WTC11 (cell line): ENCODE measurements around the gene OMA1. TPM values are rescaled to one million over a fixed set of nuclear protein-coding genes. Genes with fewer than 3 reads are reported as not detected.

Source experiments
- ATAC-seq: fragments of 200-7000 bp; cut with Tn5 transposase; 2 replicates; pipeline ENCODE4 v1.10.0; 2021; ENCODE audit warnings: mild to moderate bottlenecking, moderate library complexity
- CTCF ChIA-PET: fragments of 300-600 bp; sonication (Branson Sonifier 250); formaldehyde crosslinking; loops from one replicate; lab custom pipeline; 2021; ENCODE audit warnings: antibody characterized with exemption; lab: Charles Lee
- POLR2A ChIA-PET: fragments of 350-600 bp; sonication (Branson Sonifier 250); formaldehyde crosslinking; loops from one replicate; lab custom pipeline; 2021; ENCODE audit warnings: antibody characterized with exemption; lab: Charles Lee
- DNase-seq: peaks from one replicate; pipeline ENCODE4 v3.0.0; 2021; ENCODE audit warnings: low spot score
- H3K27ac Mint-ChIP-seq: 2 replicates; pipeline ENCODE4 v1.8.0; 2021; ENCODE audit warnings: mixed read lengths
- H3K27me3 Mint-ChIP-seq: 2 replicates; pipeline ENCODE4 v1.8.0; 2021; ENCODE audit warnings: low read depth, mild to moderate bottlenecking, moderate library complexity, mixed read lengths
- H3K36me3 Mint-ChIP-seq: 2 replicates; pipeline ENCODE4 v1.8.0; 2021; ENCODE audit warnings: mixed read lengths
- H3K4me1 Mint-ChIP-seq: 2 replicates; pipeline ENCODE4 v1.8.0; 2022; ENCODE audit warnings: mixed read lengths
- H3K4me3 Mint-ChIP-seq: 2 replicates; pipeline ENCODE4 v1.8.0; 2021; ENCODE audit warnings: mild to moderate bottlenecking, moderate library complexity, mixed read lengths
- H3K9me3 Mint-ChIP-seq: 2 replicates; pipeline ENCODE4 v1.8.0; 2021; ENCODE audit warnings: mixed read lengths
- CBFB ChIP-seq: sonication (generic); formaldehyde crosslinking; IDR thresholded peaks from 2 replicates; pipeline ENCODE4 v1.8.1; 2022; ENCODE audit warnings: mild to moderate bottlenecking, low read depth, missing genetic modification reagents
- ERG ChIP-seq: fragments of 250-450 bp; sonication (Bioruptor Pico); IDR thresholded peaks from 2 replicates; pipeline ENCODE4 v1.8.0; 2021; ENCODE audit warnings: mild to moderate bottlenecking
- FOXJ3 ChIP-seq: sonication (generic); formaldehyde crosslinking; IDR thresholded peaks from 2 replicates; pipeline ENCODE4 v1.9.0; 2021; ENCODE audit warnings: missing genetic modification reagents, mild to moderate bottlenecking, borderline replicate concordance
- FOXK1 ChIP-seq: sonication (generic); formaldehyde crosslinking; IDR thresholded peaks from 2 replicates; pipeline ENCODE4 v1.8.0; 2022; ENCODE audit warnings: mild to moderate bottlenecking, moderate library complexity, missing genetic modification reagents
- FOXP1 ChIP-seq: sonication (generic); formaldehyde crosslinking; IDR thresholded peaks from 2 replicates; pipeline ENCODE4 v1.8.0; 2022; ENCODE audit warnings: missing genetic modification reagents, mild to moderate bottlenecking, moderate library complexity, borderline replicate concordance
- GRHL2 ChIP-seq: fragments of 250-450 bp; sonication (Bioruptor Pico); IDR thresholded peaks from 2 replicates; pipeline ENCODE4 v1.8.0; 2022; ENCODE audit warnings: mild to moderate bottlenecking, moderate library complexity; ENCODE audit not compliant: insufficient replicate concordance, severe bottlenecking
- HMGA2 ChIP-seq: fragments of 250-450 bp; sonication (Bioruptor Pico); IDR thresholded peaks from 2 replicates; pipeline ENCODE4 v1.4.0; 2021; ENCODE audit warnings: mild to moderate bottlenecking, moderate library complexity
- IRF1 ChIP-seq: sonication (generic); formaldehyde crosslinking; IDR thresholded peaks from 2 replicates; pipeline ENCODE4 v1.8.0; 2023; ENCODE audit warnings: missing genetic modification reagents
- IRF2 ChIP-seq: sonication (generic); formaldehyde crosslinking; IDR thresholded peaks from 2 replicates; pipeline ENCODE4 v1.8.0; 2022; ENCODE audit warnings: low read depth, missing genetic modification reagents, borderline replicate concordance
- NFE2L1 ChIP-seq: sonication (generic); formaldehyde crosslinking; IDR thresholded peaks from 2 replicates; pipeline ENCODE4 v1.8.1; 2023; ENCODE audit warnings: missing genetic modification reagents
- NR2C2 ChIP-seq: sonication (generic); formaldehyde crosslinking; IDR thresholded peaks from 2 replicates; pipeline ENCODE4 v1.8.0; 2022; ENCODE audit warnings: mild to moderate bottlenecking, missing genetic modification reagents
- NR3C1 ChIP-seq: sonication (generic); formaldehyde crosslinking; conservative IDR thresholded peaks from 2 replicates; pipeline ENCODE4 v1.8.1; 2023; ENCODE audit warnings: low read depth, mild to moderate bottlenecking, missing genetic modification reagents
- SMAD4 ChIP-seq: sonication (generic); formaldehyde crosslinking; IDR thresholded peaks from 2 replicates; pipeline ENCODE4 v1.8.0; 2022; ENCODE audit warnings: mild to moderate bottlenecking, missing genetic modification reagents
- SOX15 ChIP-seq: fragments of 250-450 bp; sonication (Bioruptor Pico); IDR thresholded peaks from 2 replicates; pipeline ENCODE4 v1.9.0; 2021; ENCODE audit warnings: mild to moderate bottlenecking
- SP1 ChIP-seq: sonication (generic); formaldehyde crosslinking; conservative IDR thresholded peaks from 2 replicates; pipeline ENCODE4 v1.8.1; 2022; ENCODE audit warnings: missing genetic modification reagents
- TCF7 ChIP-seq: sonication (generic); formaldehyde crosslinking; IDR thresholded peaks from 2 replicates; pipeline ENCODE4 v1.8.0; 2022; ENCODE audit warnings: mild to moderate bottlenecking, low read depth, missing genetic modification reagents, moderate library complexity
- ZBTB21 ChIP-seq: sonication (generic); formaldehyde crosslinking; IDR thresholded peaks from 2 replicates; pipeline ENCODE4 v1.8.1; 2023; ENCODE audit warnings: mild to moderate bottlenecking, missing genetic modification reagents, borderline replicate concordance
- ZNF121 ChIP-seq: sonication (generic); formaldehyde crosslinking; IDR thresholded peaks from 2 replicates; pipeline ENCODE4 v1.8.0; 2023; ENCODE audit warnings: missing genetic modification reagents
- ZNF219 ChIP-seq: sonication (generic); formaldehyde crosslinking; IDR thresholded peaks from 2 replicates; pipeline ENCODE4 v1.8.0; 2023; ENCODE audit warnings: missing genetic modification reagents, mild to moderate bottlenecking, borderline replicate concordance
- ZNF232 ChIP-seq: sonication (generic); formaldehyde crosslinking; IDR thresholded peaks from 2 replicates; pipeline ENCODE4 v1.8.0; 2022; ENCODE audit warnings: mild to moderate bottlenecking, missing genetic modification reagents
- ZNF416 ChIP-seq: fragments of 250-450 bp; sonication (Bioruptor Pico); IDR thresholded peaks from 2 replicates; pipeline ENCODE4 v1.9.0; 2021; ENCODE audit warnings: mild to moderate bottlenecking, inconsistent platforms
- ZNF671 ChIP-seq: fragments of 250-450 bp; sonication (Bioruptor Pico); IDR thresholded peaks from 2 replicates; pipeline ENCODE4 v1.8.0; 2021; ENCODE audit warnings: mild to moderate bottlenecking
- total RNA-seq: library from RNA; stranded (reverse); gene quantifications from 3 replicates; pipeline ENCODE4 v1.2.3, GENCODE V29; 2021
- TF ChIP-seq, protein P1 (sequence below): fragments of 250-450 bp; sonication (Bioruptor Pico); conservative IDR thresholded peaks from 2 replicates; pipeline ENCODE4 v1.9.0; 2021; ENCODE audit warnings: mild to moderate bottlenecking
- TF ChIP-seq, protein P2 (sequence below): sonication (generic); formaldehyde crosslinking; IDR thresholded peaks from 2 replicates; pipeline ENCODE4 v1.8.0; 2022; ENCODE audit warnings: mild to moderate bottlenecking, missing genetic modification reagents

Gene OMA1
- total RNA-seq, 1 experiment from 2014 or later: 10.5 TPM

- Mint-ChIP-seq H3K4me1 (peaks cover 14% of the 10 kb centered on the region), H3K9me3 (no peaks in the 10 kb centered on the region), H3K27ac (no peak overlapping the region), H3K27me3 (no peaks in the 10 kb centered on the region), H3K36me3 (no peaks in the 10 kb centered on the region; the same call in 1 of the 2 replicates), H3K4me3 (no peak overlapping the region)
- no peak for ATAC-seq
- no peak for DNase-seq
- ChIA-PET CTCF (no interaction called here), POLR2A (no interaction called here)
- TF ChIP-seq SMAD4 (no peak), NFE2L1 (CRISPR knock-in tag) (no peak)
These were observed 46.5 kb downstream of the OMA1 start for GRCh38 chr1:58500043-58500442.

DNA sequence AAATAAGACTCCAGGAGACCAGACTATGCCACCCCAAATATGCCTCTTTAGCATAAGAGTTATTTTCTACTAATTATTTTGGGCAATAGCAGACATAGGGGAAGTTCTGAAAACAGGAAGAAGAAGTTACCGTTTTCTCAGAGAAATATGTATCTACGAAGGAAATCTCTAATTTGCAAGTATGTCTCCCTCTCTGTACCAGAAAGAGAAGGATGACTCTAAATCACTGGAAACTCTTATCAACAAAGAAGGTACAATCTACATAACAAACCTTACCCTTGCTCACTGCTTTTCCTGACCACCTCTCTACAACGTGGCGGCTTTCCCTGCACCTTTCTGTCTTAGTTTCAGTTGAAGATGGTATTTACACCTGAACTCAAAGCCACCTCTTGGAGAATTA lies 49.0 kb downstream of the OMA1 start:
- POLR2A ChIA-PET: no interaction called here
- Mint-ChIP-seq H3K36me3 (peaks cover 3% of the 10 kb centered on the region; the same call in 1 of the 2 replicates), H3K4me1 (peaks cover 14% of the 10 kb centered on the region), H3K27ac (peak overlapping the region; percentile 63; the same call in 1 of the 2 replicates)
- peak; percentile 74 for ATAC-seq
- TF ChIP-seq FOXJ3 (CRISPR knock-in tag) (no peak), IRF2 (CRISPR knock-in tag) (no peak), ZNF121 (no peak), ERG (CRISPR knock-in tag) (no peak), ZNF671 (CRISPR knock-in tag) (no peak), ZBTB21 (CRISPR knock-in tag) (no peak), SP1 (CRISPR knock-in tag) (no peak), ZNF232 (no peak), FOXK1 (no peak), GRHL2 (CRISPR knock-in tag) (no peak)
- TF ChIP-seq, protein P1, sequence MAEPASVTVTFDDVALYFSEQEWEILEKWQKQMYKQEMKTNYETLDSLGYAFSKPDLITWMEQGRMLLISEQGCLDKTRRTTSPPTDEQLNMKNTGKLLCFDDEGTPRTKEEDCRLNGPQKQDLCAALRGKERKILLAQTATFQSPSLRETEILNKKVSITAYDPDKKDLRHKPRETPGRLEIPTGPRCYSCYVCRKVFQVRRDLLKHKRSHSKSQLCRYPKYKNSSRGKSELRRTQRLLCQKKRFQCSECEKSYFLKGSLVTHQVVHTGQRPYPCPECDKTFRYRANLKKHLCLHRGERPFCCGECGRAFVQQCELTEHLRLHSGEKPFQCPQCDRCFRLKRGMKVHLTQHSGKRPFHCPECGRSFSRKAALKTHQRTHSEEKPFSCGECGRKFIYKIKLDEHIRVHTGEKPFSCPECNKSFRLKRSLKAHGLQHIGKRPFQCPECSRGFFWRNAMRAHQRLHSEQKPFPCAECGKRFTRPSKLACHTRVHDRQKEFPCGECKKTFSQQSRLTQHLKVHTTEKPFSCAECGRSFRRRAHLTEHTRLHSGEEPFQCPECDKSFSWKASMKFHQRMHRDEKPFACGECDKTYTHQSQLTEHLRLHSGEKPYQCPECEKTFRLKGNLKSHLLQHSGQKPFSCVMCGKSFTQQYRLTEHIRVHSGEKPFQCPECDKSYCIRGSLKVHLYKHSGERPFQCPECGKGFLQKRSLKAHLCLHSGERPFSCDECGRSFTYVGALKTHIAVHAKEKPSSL (CRISPR knock-in tag): no peak
- TF ChIP-seq, all 79 proteins: peak for 0
- Mint-ChIP-seq H3K4me3 (no peak overlapping the region), H3K9me3 (peaks cover 3% of the 10 kb centered on the region; the same call in 1 of the 2 replicates), H3K27me3 (no peaks in the 10 kb centered on the region)
- DNase-seq: no peak
- CTCF ChIA-PET: no interaction called here

DNA sequence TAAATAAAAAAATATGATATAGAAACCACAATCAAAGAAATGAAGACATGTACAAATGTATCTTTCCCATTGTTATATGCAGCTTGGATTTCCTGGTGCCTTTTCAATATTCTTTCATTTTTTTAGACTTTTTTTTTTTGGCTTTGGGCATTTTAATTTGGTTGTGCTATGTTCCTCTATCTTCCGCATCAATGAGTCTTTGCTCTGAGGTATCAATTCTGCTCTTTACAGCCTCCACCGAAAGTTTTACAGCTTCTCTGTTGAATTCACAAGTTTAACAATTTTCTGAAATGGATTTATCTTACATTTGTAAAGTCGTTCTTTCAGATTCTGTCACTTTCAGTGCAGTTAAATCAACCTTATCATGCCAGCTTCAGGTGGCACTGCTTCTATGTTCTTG lies 50.5 kb downstream of the OMA1 start:
- CTCF ChIA-PET: interaction anchor here (1.1 kb wide), 1 partner anchor 245 kb away, joined by 3 read pairs; no protein-coding TSS in a partner anchor
- no peak overlapping the region for H3K4me3 Mint-ChIP-seq
- ATAC-seq (no peak), DNase-seq (no peak)
- H3K9me3 Mint-ChIP-seq: peaks cover 12% of the 10 kb centered on the region
- peaks cover 14% of the 10 kb centered on the region for H3K4me1 Mint-ChIP-seq
- peaks cover 6% of the 10 kb centered on the region for H3K36me3 Mint-ChIP-seq
- no peaks in the 10 kb centered on the region for H3K27me3 Mint-ChIP-seq
- H3K27ac Mint-ChIP-seq: peak overlapping the region; percentile 3; the same call in 1 of the 2 replicates
- POLR2A ChIA-PET: no interaction called here
- TF ChIP-seq, protein P2, sequence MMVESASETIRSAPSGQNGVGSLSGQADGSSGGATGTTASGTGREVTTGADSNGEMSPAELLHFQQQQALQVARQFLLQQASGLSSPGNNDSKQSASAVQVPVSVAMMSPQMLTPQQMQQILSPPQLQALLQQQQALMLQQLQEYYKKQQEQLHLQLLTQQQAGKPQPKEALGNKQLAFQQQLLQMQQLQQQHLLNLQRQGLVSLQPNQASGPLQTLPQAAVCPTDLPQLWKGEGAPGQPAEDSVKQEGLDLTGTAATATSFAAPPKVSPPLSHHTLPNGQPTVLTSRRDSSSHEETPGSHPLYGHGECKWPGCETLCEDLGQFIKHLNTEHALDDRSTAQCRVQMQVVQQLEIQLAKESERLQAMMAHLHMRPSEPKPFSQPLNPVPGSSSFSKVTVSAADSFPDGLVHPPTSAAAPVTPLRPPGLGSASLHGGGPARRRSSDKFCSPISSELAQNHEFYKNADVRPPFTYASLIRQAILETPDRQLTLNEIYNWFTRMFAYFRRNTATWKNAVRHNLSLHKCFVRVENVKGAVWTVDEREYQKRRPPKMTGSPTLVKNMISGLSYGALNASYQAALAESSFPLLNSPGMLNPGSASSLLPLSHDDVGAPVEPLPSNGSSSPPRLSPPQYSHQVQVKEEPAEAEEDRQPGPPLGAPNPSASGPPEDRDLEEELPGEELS: no peak
- TF ChIP-seq CBFB (CRISPR knock-in tag) (no peak), IRF1 (CRISPR knock-in tag) (no peak), NR3C1 (CRISPR knock-in tag) (no peak), HMGA2 (CRISPR knock-in tag) (no peak), FOXP1 (CRISPR knock-in tag) (no peak), ZNF219 (CRISPR knock-in tag) (no peak), NR2C2 (CRISPR knock-in tag) (no peak), IRF2 (CRISPR knock-in tag) (no peak), SOX15 (no peak), GRHL2 (CRISPR knock-in tag) (no peak), ZNF416 (CRISPR knock-in tag) (no peak), TCF7 (CRISPR knock-in tag) (no peak)
